HG02798 (cell line): ENCODE measurements around the gene SCLY.
"Not testable (repeated sequence)": the region's sequence is repeated elsewhere in the genome, so short reads cannot be mapped to it uniquely, and the experiment has no call there.

ENCODE experiments used
- ATAC-seq: cut with Tn5 transposase; IDR thresholded peaks from one replicate; pipeline ENCODE4 v1.9.1; 2021; ENCODE audit warnings: mild to moderate bottlenecking; ENCODE audit not compliant: unreplicated experiment, poor library complexity

Gene SCLY

DNA sequence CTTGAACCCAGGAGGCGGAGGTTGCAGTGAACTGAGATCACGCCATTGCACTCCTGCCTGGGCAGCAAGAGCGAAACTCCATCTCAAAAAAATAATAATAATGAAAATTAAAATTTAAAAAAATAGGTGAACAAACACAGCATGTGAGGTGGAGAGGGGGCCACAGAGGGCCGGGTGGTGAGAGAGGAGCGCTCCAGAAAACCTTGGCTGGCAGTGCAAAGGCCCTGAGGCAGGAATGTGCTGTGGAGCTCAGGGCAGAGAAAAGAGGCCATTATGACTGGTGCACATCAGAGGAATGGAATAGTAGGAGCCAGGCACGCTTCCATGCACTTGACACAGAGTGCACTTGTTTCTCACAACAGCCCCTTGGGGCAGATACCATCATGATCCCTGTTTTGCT, 21.6 kb upstream of the SCLY start:
- no peak for ATAC-seq

GRCh38 chr2:238039985-238040384, 20.8 kb upstream of the SCLY start:
- ATAC-seq = no peak

GRCh38 chr2:238040918-238041317, 19.9 kb upstream of the SCLY start:
- no peak for ATAC-seq

- ATAC-seq = no peak
These were observed 18.7 kb upstream of the SCLY start for GRCh38 chr2:238042090-238042489.

DNA sequence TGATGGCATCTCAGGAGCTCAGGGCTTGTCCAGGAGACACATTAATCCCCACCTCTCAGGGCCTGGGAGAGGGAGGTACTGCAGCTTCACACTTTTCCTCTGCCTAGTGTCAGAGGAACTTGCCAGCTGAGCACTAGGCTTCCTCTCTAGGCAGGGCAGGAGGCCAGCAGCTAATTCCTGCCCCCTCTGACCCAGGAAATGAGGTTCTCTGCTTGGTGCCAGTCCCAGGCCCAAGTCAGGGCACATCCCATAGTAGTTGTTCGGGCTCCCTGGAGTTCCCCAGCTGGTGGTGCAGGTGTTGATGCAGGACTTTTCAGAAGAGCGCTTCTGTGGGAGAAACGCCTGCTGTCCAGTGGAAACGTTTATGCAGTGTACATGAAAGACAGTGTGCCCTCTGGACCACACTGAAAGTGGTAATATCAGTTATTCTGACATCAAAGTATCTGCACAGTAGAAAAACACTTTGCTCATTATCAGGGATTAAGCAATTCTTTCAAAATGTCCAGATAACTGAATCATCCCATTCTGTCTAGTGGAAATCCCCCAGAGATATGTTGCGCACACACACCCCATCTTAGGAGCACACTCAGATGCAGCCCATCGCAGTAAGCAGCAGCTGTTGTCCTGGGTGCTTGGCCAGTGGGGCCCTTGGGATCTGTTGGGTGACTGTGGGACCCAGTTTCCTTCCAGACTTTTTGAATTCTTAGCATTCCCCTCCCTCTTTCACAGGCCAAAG, 17.8 kb upstream of the SCLY start:
- ATAC-seq = no peak

- no peak for ATAC-seq
These were observed 16.9 kb upstream of the SCLY start for GRCh38 chr2:238043851-238044250.

GRCh38 chr2:238045575-238045974, 15.2 kb upstream of the SCLY start:
- ATAC-seq = no peak

DNA sequence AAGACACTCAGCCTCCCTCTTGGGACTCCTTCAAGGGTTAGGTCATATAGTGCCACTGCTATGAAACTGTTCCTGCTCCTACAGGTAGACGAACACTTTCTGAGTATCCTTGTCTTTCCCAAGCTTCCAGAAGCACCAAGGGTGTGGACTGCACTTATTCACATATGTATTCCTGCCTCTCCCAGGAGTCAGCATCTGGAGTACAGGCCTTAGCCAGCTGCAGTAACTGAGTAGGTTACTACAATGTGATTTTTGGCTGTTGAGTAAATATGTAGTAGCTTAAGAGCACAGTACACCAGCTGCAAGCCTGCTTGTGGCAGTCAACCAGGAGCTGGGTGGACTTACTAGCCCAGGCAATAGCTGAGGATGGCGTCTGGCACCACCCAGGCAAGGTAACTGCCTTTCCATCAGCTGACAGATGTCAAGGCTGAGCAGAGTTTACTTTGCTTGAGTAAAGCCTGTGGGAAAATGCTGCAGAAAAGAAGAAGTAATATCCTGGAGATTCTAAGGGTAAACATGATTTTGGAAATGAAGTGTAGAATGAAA, 14.0 kb upstream of the SCLY start:
- ATAC-seq = no peak

DNA sequence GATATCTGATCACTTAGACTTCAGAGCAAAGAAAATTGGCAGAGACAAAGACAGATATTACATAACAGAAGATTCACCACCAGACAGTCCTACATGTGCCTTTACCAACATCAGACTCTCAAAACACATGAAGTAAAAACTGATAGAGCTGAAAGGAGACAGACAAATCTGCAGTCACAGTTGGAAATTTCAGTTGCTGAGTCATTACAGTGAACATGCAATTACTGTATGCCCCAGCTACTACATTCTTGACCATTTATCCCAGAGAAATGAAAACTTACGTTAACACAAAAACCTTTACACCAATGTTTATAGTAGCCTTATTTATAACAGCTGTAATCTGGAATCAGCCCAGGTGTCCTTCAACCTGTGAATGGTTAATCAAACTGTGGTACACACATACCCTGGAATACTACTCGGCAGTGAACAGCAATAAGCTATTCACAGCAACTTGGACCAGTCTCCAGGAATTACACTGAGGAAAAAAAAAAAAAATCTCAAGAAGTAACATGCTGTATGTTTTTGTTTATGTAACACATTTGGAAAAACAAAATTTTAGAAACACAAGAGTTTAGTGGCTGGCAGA, 7.5 kb upstream of the SCLY start:
- no peak for ATAC-seq

DNA sequence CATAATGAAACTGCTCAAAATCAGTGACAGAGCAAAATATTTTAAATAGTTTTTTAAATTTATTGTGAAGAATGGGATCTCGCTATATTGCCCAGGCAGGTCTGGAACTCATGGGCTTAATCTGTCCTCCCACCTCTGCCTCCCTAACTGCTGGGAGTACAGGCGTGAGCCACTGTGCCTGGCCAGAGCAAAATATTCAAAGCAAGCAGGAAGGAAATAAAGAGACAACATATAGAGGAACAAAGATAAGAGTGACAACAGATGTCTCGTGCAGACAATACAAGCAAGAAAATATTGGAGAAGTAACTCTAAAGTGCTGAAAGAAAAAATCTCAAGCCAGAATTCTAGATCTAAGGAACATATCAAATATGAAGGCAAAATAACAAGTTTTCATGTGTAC, 5.0 kb upstream of the SCLY start:
- ATAC-seq = no peak

- ATAC-seq = not testable (repeated sequence)
These were observed 2.9 kb upstream of the SCLY start for GRCh38 chr2:238057696-238058575.

- ATAC-seq = no peak
These were observed 1.3 kb upstream of the SCLY start for GRCh38 chr2:238059505-238059904.

GRCh38 chr2:238060096-238060541, 682 bp upstream of the SCLY start:
- ATAC-seq = no peak

DNA sequence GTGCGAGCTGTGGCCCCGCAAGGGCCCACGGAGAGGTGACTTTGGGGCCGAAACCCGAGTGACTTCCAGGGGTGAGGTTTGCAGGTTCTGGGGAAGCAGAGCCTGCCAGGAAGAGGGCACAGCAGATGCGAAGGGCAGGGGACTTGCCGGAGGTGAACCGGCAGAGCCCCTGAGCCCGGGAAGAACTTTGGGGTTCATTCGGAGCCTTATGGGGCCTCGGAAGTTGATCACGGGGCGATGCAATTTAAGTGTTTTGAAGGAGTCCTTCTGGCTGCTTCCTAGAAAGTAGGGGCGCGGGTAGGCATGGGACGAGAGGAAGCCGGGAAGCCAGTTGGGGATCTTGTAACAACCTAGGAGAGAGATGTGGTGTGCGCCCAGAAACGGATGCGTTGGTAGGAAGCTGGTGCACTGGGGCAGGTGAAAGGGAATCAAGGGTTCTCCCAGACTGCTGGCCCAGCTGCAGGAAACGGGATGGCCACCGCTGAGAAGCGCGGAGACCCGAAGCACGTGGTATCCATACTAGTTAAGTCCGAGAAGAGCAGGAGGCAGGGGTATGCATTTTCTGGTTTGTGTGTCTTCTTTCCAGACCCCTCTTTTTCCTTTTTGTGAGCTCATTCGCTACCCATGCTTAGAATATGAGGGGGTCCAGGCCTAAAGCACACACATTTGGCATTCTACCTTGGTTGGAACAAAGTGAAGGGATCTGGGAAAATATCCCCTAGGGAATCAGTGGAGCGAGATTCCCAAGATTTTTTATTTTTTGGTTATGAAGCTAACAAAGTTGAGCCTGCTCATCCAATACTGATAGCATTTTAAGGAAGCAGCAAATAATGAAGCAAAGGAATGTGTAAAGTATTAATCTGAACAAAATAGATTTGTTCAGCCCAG, 758 bp downstream of the SCLY start:
- no peak for ATAC-seq

- ATAC-seq = no peak
These were observed 2.8 kb downstream of the SCLY start for GRCh38 chr2:238063414-238064189.

GRCh38 chr2:238064376-238064775, 3.6 kb downstream of the SCLY start:
- ATAC-seq = no peak

- no peak for ATAC-seq
These were observed 4.5 kb downstream of the SCLY start for GRCh38 chr2:238065071-238065846.

GRCh38 chr2:238066218-238066617, 5.4 kb downstream of the SCLY start:
- ATAC-seq = no peak
